ENCODE measurements around the gene ELL2.
"Not testable (repeated sequence)": the region's sequence is repeated elsewhere in the genome, so short reads cannot be mapped to it uniquely, and the experiment has no call there.

Gene ELL2

DNA sequence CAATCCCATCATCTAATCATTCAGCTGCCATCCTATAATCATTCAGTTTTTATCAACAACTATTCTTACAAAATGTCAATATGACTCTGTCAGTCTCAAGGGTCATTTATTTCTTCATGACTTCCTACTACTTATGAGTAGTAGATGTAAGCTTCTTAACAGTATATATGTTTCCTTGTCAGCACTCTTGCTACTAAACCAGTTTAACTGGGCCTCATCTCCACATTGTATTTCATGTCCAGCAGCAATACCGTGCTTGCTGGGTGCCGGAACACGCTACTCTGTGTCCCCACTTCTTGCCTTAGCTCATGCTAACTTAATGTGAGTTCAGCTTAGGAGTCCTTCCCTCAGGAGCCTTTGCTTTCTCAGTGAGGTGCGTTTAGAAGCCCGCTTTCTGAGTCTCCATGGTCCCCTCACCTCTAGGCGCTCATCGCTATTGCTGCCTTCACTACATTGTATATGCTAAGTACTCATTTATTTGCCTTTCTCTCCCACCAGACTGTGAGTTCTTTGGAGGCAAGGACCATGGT is 32.9 kb downstream of the ELL2 start:
- TF ChIP-seq CTCF (IDR thresholded peaks at IDR 0.05) = no peak
- Histone ChIP-seq H3K27me3 (no peaks in the 10 kb centered on the region), H3K4me1 (ENCODE audit: control insufficient read depth in 1 of 2, insufficient read depth in 1 of 2, low read depth in 1 of 2, low read length in 1 of 2) (peaks cover 28 to 31% of the 10 kb centered on the region in 2 experiments), H3K36me3 (no peaks in the 10 kb centered on the region), H3K4me3 (ENCODE audit: low read depth in 1 of 2, low read length in 1 of 2) (no peak overlapping the region), H3K27ac (no peak overlapping the region), H3K9me3 (no peaks in the 10 kb centered on the region)

DNA sequence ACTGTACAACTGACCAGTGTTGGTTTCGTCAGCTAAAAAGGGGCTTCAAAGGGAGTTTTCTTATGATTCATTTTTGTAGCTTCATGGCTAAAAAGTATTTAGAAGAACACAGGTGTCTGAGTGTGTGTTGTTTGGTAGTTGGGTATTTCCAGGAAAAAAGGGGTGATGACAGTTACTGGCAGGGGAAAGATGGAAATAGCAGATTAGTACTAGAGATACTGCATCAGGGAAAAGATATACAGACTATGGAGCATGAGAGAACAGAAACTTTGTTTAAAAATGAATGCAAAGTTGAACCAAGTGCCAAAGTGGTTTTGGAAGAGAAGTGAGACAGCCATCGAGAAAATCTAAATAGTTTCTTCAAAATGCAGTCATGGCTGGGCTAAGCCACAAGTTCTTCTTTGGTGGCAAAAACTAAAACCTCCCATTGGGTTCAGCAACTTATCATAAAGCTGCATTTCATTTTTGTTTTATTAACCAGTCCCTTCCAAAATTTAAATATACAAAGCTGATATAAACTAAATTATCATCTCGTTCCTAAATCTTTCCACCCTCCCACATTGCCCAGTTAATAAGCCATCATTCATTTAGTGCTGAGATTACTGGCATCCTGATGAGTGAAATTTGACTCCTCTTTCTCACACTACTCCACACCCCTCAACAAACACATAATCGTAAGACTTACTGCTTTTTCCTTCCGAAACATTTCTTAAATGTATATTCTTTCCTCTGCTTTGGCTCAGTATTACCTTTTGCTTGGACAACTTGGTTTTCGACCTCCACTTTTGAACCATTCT is 33.5 kb downstream of the ELL2 start:
- H3K27ac ChIP-seq = peak overlapping the region; percentile 32
- H3K4me1 ChIP-seq (ENCODE audit: control insufficient read depth in 1 of 2, insufficient read depth in 1 of 2, low read depth in 1 of 2, low read length in 1 of 2) = peaks cover 34 to 38% of the 10 kb centered on the region in 2 experiments
- no peaks in the 10 kb centered on the region for H3K9me3 ChIP-seq
- no peaks in the 10 kb centered on the region for H3K27me3 ChIP-seq
- no peak for TF ChIP-seq CTCF (IDR thresholded peaks at IDR 0.05)
- no peaks in the 10 kb centered on the region for H3K36me3 ChIP-seq
- H3K4me3 ChIP-seq (ENCODE audit: low read depth in 1 of 2, low read length in 1 of 2) = no peak overlapping the region

DNA sequence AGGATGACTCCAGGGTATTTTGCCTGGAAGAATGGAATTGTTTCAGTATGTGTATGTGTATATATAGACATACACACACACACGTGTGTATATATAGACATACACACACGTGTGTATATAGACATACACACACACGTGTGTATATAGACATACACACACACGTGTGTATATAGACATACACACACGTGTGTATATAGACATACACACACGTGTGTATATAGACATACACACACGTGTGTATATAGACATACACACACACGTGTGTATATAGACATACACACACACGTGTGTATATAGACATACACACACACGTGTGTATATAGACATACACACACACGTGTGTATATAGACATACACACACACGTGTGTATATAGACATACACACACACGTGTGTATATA is 34.4 kb downstream of the ELL2 start:
- not testable (repeated sequence) for H3K36me3 ChIP-seq; H3K4me3 ChIP-seq (ENCODE audit: low read depth in 1 of 2, low read length in 1 of 2)
- peaks cover 43 to 46% of the 10 kb centered on the region in 2 experiments for H3K4me1 ChIP-seq (ENCODE audit: control insufficient read depth in 1 of 2, insufficient read depth in 1 of 2, low read depth in 1 of 2, low read length in 1 of 2)

GRCh38 chr5:95925939-95926338 is 35.7 kb downstream of the ELL2 start:
- TF ChIP-seq CTCF (IDR thresholded peaks at IDR 0.05) = no peak
- H3K27me3 ChIP-seq = no peaks in the 10 kb centered on the region
- peak overlapping the region; percentile 76 for H3K27ac ChIP-seq

More for the DNA sequence above, 34.4 kb downstream of the ELL2 start:
- H3K27ac ChIP-seq, H3K27me3 ChIP-seq, H3K9me3 ChIP-seq: not testable (repeated sequence)

DNA sequence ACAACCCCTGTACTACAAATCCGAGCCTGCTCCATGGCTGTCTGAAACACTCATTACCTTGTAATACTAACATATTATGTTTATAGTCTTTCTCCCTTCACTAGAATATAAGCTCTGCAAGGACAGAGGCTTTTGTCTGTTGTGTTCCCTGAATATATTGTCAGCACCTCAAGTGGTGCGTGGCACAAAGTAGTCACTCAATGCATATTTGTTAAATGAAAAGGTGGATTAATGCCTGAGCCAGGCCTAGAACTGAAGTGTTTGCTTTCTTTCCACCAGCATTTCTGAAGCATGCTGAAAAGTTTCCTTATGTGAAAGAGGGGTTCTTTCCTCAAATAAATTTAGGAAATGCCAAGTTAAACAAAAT is 36.3 kb downstream of the ELL2 start:
- Histone ChIP-seq H3K4me1 (ENCODE audit: control insufficient read depth in 1 of 2, insufficient read depth in 1 of 2, low read depth in 1 of 2, low read length in 1 of 2) (peaks cover 60 to 65% of the 10 kb centered on the region in 2 experiments), H3K9me3 (no peaks in the 10 kb centered on the region), H3K36me3 (no peaks in the 10 kb centered on the region), H3K27ac (peak overlapping the region; percentile 76), H3K4me3 (ENCODE audit: low read depth in 1 of 2, low read length in 1 of 2) (no peak overlapping the region), H3K27me3 (no peaks in the 10 kb centered on the region)
- TF ChIP-seq CTCF (IDR thresholded peaks at IDR 0.05) = no peak

More at GRCh38 chr5:95925939-95926338, 35.7 kb downstream of the ELL2 start:
- Histone ChIP-seq H3K9me3 (no peaks in the 10 kb centered on the region), H3K36me3 (no peaks in the 10 kb centered on the region), H3K4me1 (ENCODE audit: control insufficient read depth in 1 of 2, insufficient read depth in 1 of 2, low read depth in 1 of 2, low read length in 1 of 2) (peaks cover 54 to 60% of the 10 kb centered on the region in 2 experiments), H3K4me3 (ENCODE audit: low read depth in 1 of 2, low read length in 1 of 2) (no peak overlapping the region)

DNA sequence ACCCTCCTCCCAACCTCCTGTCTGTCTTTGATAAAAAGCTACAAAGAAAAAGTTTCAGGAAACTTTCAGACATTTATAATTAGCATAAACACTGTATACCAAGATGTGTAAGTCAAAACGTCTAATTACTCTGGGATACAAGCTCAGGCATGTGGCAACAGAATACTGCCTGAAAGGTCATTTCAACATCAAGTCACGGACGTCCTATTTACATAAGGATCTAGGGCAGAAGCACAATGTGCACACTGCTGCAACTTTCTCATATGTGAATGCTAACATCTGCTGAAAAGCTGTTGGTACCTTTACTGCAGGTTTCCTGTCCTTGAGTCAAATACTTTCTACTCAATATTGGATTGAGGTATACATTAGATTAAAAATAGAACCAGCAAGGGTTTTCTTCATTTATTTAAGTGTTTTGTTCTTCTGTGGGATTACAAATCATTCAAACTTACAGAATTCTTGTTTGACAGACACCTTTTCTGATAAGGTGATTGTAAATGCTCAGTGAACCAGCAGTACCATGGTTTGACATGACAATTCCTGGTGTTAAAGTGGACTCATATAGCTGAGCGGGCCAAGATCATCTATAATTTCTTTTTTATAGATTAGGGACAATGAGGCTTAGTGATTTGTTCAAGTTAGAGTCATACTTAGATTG is 36.8 kb downstream of the ELL2 start:
- H3K27me3 ChIP-seq = no peaks in the 10 kb centered on the region
- no peaks in the 10 kb centered on the region for H3K9me3 ChIP-seq
- no peaks in the 10 kb centered on the region for H3K36me3 ChIP-seq
- peaks cover 63 to 70% of the 10 kb centered on the region in 2 experiments for H3K4me1 ChIP-seq (ENCODE audit: control insufficient read depth in 1 of 2, insufficient read depth in 1 of 2, low read depth in 1 of 2, low read length in 1 of 2)
- H3K4me3 ChIP-seq (ENCODE audit: low read depth in 1 of 2, low read length in 1 of 2) = peak overlapping the region in 1 of 2 experiments; percentile 30
- no peak for TF ChIP-seq CTCF (IDR thresholded peaks at IDR 0.05)
- H3K27ac ChIP-seq = peak overlapping the region; percentile 76

All from neutrophil (primary cell).